CD1c-positive myeloid dendritic cell (primary cell): Measurements from ENCODE around the gene EIF3J.
A peak's percentile ranks its signal among the peaks of the same experiment; 100 is the strongest.
"Not testable (repeated sequence)": the region's sequence is repeated elsewhere in the genome, so short reads cannot be mapped to it uniquely, and the experiment has no call there.

Experiments
- DNase-seq: peaks from one replicate; pipeline ENCODE4 v3.0.0-alpha.2; 2016; ENCODE audit errors: extremely low spot score

Gene EIF3J

GRCh38 chr15:44542596-44542995, 5.6 kb downstream of the EIF3J start:
- DNase-seq: no peak

- DNase-seq: not testable (repeated sequence)
Measured at GRCh38 chr15:44544745-44545144, 7.8 kb downstream of the EIF3J start.

DNA sequence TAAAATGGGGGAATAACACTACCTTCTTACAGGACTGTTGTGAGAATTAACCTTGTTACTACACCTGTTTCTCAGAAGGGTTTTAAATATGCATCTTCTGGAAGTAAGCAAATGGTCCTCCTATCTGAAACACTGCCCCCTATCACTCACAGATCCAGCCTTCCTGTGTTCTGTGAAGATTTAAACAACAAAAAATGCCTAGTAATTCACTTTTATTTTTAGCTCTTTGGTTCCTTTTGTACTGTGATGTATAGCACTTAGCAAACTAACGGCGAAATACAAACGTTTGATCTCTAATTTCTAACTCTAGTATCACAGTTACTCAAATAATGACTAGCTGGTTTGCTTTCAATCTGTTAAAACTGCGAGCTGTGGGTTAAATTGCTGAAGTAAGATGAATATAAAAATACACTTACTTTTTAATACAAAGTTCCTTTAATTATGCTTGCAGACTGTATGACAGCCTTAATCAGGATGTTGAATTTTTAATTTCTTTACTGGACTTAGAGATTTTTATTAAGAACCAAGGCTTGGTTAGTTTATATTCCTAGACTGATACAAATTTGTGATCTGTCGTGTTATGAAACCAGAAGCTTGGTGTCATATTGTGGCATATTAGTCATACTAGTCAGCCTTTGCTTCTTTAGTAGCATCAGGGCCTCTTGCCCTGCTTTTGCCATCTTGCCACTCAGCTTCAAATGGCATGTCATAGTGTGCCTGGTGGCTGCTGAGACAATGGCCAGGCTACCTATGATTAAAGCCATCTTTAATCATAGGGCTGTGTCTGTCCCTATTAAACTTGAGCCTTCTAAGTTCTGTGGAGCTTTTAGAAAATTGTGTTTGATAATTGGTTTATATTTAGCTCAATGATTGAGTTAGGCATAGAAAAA, 9.2 kb downstream of the EIF3J start:
- DNase-seq: peak; percentile 49

DNA sequence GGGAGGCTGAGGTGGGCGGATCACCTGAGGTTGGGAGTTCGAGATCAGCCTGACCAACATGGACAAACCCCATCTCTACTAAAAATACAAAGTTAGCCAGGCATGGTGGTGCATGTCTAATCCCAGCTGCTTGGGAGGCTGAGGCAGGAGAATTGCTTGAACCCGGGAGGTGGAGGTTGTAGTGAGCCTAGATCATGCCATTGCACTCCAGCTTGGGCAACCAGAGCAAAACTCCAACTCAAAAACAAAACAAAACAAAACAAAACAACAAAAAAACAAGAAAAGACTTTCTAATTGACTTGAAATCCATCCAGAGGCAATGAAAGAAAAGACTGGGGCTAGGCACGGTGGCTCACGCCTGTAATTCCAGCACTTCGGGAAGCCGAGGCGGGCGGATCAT, 12.2 kb downstream of the EIF3J start:
- DNase-seq: not testable (repeated sequence)

DNA sequence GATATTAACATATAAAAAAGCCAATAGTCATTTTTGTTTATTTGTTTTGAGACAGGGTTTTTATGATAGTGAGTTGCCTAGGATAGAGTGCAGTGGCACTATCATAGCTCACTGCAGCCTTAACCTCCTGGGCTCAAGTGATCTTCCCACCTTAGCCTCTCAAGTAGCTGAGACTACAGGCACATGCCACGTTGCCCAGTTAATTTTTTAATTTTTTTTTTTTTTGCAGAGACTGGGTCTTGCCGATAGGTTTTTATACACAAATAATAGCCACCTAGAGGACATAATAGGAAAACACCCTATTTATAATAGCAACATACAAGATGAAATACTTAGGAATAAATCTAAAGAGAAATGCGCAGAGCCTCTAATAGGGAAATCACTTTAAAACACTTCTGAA, 13.3 kb downstream of the EIF3J start:
- DNase-seq: peak; percentile 37

- DNase-seq: peak; percentile 13
Measured at GRCh38 chr15:44550734-44551133, 13.8 kb downstream of the EIF3J start.

GRCh38 chr15:44554934-44555723, 18.2 kb downstream of the EIF3J start:
- DNase-seq: no peak

- not testable (repeated sequence) for DNase-seq
Measured at GRCh38 chr15:44560926-44561325, 24.0 kb downstream of the EIF3J start.

GRCh38 chr15:44565387-44566154, 28.6 kb downstream of the EIF3J start:
- no peak for DNase-seq

- no peak for DNase-seq
Measured at GRCh38 chr15:44566155-44566540, 29.2 kb downstream of the EIF3J start.

DNA sequence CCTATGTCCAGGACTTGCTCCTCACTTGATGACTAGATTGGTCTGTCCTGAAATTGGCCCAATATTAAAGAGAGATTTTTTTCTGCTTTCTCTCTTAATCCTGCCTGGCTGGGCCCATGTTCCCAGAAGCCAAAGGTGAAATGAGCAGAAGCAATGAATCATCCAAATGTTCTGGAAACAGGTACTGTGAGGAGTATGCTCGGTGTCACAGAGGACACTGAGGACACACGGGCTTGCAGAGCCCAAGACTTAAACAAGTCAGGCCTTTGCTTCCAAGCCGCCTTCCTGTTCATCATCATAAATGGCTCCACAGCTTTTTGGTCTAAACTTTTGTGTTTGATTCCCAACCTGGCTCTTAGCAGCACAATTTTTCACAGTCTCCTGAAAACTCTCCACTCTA, 31.4 kb downstream of the EIF3J start:
- DNase-seq: no peak

DNA sequence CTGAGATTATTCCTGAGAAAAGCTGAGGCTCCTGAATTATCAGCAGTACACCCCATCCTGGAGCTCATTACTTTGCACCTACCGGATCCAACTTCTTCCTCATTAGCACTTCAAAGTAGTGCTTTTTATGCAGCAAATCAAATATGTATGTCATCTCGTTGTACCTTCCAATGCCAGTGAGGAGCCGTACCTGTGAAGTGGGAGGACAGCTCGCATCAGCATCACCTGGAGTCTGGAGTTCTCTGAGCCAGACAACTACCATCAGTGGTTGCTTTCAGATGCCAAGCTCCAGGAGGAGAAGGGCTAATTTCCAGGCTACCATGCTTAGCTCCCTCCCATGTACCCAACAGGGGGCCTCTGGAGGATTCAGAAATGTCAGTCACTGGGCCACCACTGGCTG, 32.4 kb downstream of the EIF3J start:
- DNase-seq: no peak

- DNase-seq: no peak
Measured at GRCh38 chr15:44570361-44570760, 33.4 kb downstream of the EIF3J start.

DNA sequence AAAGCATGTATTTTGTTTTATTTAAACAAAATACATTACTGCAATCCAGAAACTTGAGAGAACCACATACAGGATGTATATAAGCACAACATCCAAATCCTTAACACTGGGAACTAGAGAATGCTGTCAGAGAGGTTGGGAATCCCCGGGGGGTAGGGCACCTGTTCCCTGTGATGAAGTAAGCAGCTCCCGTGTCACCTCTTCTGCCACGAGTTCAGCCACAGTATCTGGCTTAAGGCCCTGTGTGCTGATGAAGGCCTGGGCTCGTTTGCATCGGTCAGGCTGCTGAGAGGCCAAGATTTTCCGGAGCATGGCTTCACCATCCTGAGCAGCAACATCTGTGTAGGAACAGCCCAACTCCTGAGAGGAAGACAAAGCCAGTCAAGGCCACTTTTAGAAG, 36.4 kb downstream of the EIF3J start:
- no peak for DNase-seq

DNA sequence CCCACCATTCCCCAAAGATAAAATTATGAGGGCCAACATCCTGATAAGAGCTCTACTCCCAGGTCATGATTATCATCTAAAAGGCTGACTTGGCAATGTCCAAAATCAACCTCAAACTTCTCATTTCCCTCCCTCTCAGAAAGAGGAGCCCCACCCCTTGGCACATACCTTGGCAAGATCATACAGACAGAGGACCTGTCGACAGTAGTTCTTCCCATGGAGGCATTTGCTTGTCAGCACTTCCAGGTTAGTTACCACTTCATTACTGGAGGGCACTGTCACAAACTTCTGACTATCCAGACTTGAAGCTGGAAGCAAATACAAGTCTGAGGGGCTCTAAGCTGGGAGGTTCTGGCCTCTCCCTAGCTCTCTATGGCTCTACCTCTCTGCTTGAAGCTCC, 37.8 kb downstream of the EIF3J start:
- DNase-seq: no peak

GRCh38 chr15:44580105-44580504, 43.2 kb downstream of the EIF3J start:
- no peak for DNase-seq

DNA sequence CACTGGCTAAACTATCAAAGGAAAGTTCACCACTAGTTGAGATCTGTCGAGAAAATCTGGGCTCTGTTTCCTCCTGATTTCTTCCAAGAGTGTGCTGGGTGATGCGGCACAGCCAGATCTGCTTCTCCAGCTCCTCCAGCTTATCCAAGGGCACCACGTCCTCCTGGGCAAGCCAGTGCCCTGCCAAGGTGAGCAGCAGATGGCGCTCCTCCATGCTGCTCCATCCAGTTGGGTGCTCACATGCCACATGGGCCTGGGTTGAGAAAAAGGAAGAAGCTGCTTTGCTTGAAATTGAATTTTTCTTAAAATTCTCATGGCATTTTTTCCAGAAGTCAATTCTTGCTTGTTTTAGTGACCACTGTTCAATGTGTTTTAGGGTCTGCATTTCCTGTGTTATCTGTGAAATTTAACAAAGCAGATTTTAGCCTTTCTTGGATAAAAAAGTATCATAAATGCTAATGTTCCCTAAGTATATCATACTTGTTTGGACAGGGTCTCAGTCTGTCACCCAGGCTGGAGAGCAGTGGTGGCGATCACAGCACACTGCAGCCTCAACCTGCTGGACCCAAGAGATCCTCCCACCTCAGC, 47.3 kb downstream of the EIF3J start:
- peak; percentile 42 for DNase-seq

DNA sequence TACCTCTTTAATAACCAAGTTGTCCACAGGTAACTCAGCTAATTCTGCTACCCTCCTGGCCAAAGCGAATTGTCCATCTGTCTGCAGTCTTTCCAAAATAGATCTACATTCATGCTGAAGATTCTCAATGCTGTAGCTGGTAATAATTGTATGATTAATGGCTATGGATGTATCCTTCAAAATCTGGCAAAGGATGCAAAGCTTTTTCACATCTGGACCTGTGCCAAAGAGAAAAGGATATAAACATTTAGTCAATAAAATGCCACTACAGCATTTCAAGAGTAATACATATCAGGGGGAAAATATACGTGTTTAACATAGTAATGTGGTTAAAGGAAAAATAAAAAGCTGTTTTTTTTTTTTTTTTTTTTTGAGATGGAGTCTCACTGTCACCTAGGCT, 48.7 kb downstream of the EIF3J start:
- no peak for DNase-seq

DNA sequence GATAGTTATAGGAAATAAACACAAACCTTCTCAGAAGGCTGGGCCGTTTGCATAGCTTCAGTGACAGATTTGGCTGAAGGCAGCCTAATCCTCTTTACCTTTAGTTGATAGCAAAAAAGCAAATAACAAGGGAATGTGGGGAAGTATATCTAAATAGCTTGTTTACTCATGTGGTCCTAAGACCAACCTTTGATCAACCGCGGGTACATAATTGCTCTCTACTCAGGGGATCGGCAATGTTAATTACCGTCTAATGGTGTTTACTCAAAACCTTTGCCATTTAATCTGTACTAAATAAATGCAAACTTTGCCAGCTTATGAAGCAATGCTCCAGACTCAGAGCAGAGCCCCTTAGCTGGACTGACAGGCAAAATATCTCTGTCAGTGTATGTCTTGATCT, 51.6 kb downstream of the EIF3J start:
- no peak for DNase-seq

- no peak for DNase-seq
Measured at GRCh38 chr15:44591326-44591725, 54.4 kb downstream of the EIF3J start.

GRCh38 chr15:44593042-44593736, 56.2 kb downstream of the EIF3J start:
- DNase-seq: peak; percentile 50
